LHCN-M2 (cell line): ENCODE measurements around the gene GEMIN7. TPM values are rescaled to one million over a fixed set of nuclear protein-coding genes. Genes with fewer than 3 reads are reported as not detected.

Experiments used
- DNase-seq: peaks from one replicate; pipeline ENCODE4 v3.0.0-alpha.2; 2012; ENCODE audit warnings: low read depth
- total RNA-seq: library from RNA; depleted of rRNA; stranded (reverse); fragments of >200 nt; gene quantifications from 2 replicates; pipeline ENCODE4 v1.2.3, GENCODE V29; 2014; rRNA removed

The GEMIN7 gene
- total RNA-seq, 1 experiment from 2014 or later = 44.9 TPM

DNA sequence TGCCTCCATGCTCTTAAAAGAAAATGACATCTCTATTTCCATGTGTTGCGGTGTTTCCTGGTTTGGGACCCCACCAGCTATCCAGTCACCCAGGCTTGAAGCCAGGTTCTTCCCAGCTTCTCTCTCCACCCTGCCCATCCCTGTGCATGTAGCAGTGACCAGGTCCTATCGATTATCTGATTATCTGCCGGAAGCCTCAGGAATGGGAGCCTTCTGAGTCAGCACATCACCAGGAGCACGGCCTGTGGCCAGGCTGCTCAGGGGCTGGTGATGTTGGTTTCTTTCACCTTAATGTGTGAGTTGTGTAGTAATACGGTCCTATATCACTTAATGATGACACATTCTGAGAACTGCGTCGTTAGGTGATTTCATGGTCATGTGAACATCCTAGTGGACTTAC is 47.6 kb downstream of the GEMIN7 start:
- no peak for DNase-seq

- DNase-seq = no peak
Measured at GRCh38 chr19:45128146-45128545, 49.1 kb downstream of the GEMIN7 start.

GRCh38 chr19:45128806-45129205 is 49.7 kb downstream of the GEMIN7 start:
- no peak for DNase-seq

DNA sequence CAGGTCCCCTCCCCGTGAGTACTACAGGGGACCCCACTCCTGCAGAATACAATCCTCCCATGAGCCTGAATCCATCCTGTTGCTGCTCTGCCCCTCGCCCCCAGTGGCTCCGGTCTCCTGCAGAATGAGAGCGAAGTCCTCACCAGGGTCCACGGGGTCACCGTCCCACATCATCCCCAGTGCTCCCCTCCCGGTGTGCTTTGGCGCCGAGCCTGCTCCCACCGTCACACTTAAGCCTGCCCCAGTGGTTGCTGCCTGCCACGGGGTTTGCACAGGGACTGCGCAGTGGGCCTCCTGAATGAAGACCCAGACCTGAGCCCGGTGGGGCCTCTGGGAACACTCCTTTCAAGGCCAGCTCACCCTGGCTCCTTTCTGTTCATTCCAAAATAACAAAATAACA is 51.2 kb downstream of the GEMIN7 start:
- no peak for DNase-seq

DNA sequence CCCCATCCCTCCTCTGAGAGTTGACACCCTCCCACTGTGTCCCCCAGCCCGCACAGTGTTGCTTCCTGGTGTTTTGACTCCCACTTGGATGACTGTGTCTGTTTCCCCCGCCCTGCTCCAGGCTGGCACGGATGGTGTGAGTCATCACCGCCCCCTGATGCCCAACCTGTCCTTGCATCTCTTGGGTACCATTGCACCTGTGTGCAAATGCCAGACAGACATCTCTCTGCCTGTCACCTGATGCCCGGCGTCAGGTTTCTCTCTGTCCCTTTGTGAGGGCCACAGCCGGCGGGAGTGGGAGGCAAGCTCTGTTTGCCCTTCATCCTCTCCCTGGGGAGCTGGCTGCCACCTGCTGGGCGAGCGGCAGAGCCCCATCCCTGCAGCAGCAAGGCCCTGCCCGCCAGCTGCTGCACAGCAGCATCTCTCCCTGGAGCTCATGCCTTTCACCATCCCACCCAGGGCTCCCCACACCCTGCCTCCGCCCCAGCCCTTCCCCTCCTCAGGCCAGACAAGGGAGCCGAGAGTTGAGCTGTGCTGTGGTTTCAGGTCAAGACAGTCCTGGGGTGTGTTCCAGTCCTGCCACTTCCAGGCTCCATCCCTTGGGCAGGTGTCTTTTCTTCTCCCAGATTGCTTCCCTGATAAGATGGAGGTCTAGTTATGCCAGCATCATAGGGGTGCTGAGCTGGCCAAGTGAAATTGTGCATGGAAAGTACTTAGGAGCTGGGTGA is 52.0 kb downstream of the GEMIN7 start:
- DNase-seq = peak; percentile 50

GRCh38 chr19:45133661-45134060 is 54.6 kb downstream of the GEMIN7 start:
- no peak for DNase-seq

DNA sequence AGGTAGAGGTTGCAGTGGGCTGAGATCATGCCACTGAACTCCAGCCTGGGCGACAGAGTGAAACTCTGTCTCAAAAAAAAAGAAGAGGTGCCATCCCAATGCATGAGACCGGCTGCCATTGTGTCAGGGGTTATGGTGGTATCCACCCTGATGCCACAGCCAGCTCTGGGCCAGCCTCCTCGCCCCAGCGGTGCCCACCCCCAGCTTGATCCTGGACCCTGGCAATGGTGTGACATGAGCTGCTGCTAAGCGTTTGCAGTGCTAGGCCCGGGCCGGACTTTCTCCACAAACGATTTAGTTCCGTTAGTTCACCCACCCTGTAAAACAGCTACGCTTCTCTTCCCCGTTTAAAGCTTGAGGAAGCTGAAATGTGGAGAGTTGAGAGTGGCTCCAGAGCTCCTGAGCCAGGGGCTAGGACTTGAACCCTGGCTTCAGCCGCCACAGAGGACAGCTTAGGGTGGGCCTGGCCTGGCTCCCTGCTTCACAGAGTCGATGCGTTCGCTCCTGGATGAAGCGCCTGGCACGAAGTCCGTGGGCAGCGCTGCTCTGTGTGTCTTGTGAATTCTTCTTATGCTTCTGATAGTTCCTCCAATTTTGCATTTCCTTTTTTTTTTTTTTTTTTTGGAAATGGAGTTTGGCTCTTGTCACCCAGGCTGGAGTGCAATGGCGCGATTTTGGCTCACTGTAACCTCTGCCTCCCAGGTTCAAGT is 56.3 kb downstream of the GEMIN7 start:
- no peak for DNase-seq

DNA sequence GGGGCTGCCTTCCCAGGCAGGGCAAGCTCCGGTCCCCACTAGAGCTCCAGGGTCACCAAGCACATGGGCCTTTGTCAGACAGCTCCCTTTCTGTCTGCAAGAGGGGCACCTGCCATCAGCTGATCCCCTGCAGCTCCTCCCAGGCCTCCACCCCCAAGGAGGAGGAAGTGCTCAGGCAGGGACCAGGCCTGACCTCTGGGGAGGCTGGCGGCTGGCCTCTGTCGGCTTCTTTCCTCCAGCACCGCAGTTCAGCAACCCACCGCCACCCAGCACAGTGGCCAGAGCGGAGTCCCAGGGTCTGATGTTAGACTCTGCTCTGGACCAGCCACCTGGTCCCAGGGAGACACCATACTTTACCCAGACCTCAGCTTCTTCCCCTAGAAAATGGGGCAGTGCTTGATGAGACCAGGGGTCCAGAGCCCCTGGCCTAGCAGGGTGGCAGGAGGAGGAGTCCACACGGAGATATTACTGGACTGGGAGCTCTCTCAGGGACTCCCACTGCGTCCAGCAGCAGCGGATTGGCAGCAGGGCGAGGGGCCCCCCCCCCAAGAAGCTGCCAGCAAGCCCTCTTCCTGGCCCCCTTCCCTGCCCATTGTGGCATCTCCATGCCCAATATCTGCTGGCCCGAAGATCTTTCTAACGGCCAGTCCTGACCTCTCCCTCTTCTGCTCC is 57.6 kb downstream of the GEMIN7 start:
- DNase-seq = no peak

GRCh38 chr19:45137179-45137761 is 58.2 kb downstream of the GEMIN7 start:
- DNase-seq = peak; percentile 62

- no peak for DNase-seq
Measured at GRCh38 chr19:45138303-45138751, 59.3 kb downstream of the GEMIN7 start.

DNA sequence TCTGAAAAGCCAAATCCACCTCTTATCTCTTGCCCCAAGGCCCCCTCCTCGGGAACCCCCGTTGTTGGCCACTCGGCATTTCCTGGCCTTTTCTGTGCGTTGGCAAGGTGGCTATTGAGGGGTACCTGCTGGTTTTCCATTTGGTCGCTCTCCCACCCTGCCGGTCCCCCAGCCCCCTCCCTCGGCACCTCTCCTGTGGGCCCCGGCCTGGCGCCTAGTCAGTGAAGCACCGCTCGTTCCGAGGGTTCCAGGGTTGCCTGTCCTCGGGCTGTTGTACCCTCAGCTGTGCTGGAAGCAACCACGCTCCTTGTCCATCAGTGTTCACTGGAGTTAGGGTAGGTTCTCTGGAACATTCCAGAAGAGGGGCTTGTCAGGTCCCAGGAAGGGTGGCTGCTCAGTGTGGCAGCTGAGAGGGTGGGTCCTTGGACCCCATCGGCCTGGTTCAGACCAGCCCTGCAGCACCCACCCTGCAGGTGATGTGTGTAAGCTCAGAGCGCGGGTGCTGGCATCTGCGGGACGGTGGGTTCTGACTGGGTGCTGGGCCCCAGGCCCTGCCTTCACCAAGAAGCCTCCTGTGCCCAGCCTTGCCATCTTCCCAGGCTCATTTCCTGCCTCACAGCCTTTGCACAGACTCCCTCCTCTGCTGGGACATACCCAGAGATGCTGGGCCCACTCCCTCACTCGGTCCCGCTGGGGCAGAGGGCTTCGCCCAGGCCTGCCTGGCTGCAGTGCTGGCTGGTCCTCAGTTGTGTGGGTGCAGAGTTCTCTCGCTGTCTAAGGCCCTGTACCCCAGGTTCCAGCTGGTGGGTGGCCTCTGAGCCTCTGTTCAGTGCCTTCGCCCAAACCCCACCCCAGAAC is 60.5 kb downstream of the GEMIN7 start:
- DNase-seq = no peak

DNA sequence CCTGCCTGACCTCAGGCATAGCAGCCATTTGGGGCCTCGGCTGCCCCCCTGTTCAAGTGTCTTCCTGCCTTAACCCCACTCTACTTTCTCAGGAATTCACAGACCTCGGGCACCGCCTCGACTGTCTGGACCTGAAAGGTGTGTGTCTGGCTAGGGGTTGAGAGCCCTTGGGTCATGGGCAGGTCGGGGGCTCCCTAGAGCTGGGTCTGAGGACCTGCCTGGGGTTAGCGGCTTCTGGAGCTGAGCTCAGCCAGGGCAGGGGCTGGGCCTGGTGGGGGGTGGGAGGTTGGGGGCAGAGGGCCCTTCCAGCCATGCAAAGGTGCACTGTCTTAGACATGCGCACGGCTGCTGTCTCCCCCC is 61.1 kb downstream of the GEMIN7 start:
- DNase-seq = no peak

DNA sequence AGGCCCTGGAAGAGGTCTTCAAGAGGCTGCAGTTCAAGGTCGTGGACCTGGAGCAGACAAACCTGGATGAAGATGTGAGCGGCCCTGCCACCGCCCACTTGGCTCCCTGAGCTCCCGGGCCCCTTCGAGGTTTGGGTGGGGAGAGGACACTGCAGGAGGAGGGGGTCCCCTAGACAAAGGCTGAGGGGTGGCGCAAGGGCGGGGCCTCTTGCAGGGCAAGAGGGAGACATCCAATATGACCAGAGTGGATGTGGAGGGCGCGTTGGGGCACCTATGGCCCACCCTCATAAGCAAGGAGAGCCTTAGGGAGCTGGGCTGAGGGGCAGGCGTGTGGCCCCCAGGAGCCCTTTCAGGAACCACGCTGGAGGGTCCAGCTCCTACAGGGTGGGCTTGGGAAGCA is 61.5 kb downstream of the GEMIN7 start:
- DNase-seq = no peak

Other genes starting within 250 kb of the GEMIN7 start
- gene NECTIN2, start 233.0 kb upstream of the GEMIN7 start, total RNA-seq = 68.4 and 79.6 TPM in 2 replicates
- gene TOMM40, start 188.0 kb upstream of the GEMIN7 start, total RNA-seq = 154 and 190 TPM in 2 replicates
- gene APOE, start 173.5 kb upstream of the GEMIN7 start, total RNA-seq = 25.3 and 84.6 TPM in 2 replicates
- 2.5 and 5.1 TPM in 2 replicates for gene APOC1, start 164.7 kb upstream of the GEMIN7 start, total RNA-seq
- not detected in 2 replicates for gene APOC4, start 137.0 kb upstream of the GEMIN7 start, total RNA-seq
- not detected in 2 replicates for gene APOC2, start 133.2 kb upstream of the GEMIN7 start, total RNA-seq
- gene CLPTM1, start 123.9 kb upstream of the GEMIN7 start, total RNA-seq = 48.3 and 58.2 TPM in 2 replicates
- gene RELB, start 77.8 kb upstream of the GEMIN7 start, total RNA-seq = 4.1 and 4.5 TPM in 2 replicates
- gene CLASRP, start 40.2 kb upstream of the GEMIN7 start, total RNA-seq = 76.0 and 89.8 TPM in 2 replicates
- gene ZNF296, start 2.8 kb upstream of the GEMIN7 start, total RNA-seq = not detected in 2 replicates
- 43.9 and 46.2 TPM in 2 replicates for gene PPP1R37, start 13.9 kb downstream of the GEMIN7 start, total RNA-seq
- 0.06 TPM in 1 of 2 replicates, not detected in the other for gene NKPD1, start 81.7 kb downstream of the GEMIN7 start, total RNA-seq
- 5.3 and 10.4 TPM in 2 replicates for gene TRAPPC6A, start 99.0 kb downstream of the GEMIN7 start, total RNA-seq
- 5.9 and 7.1 TPM in 2 replicates for gene BLOC1S3, start 99.5 kb downstream of the GEMIN7 start, total RNA-seq
- not detected in 2 replicates for gene EXOC3L2, start 166.1 kb downstream of the GEMIN7 start, total RNA-seq
- 11.0 and 15.5 TPM in 2 replicates for gene MARK4, start 172.0 kb downstream of the GEMIN7 start, total RNA-seq
- not detected in 2 replicates for gene CKM, start 243.6 kb downstream of the GEMIN7 start, total RNA-seq